ENCODE measurements around the gene C14orf119. TPM values are rescaled to one million over a fixed set of nuclear protein-coding genes. Genes with fewer than 3 reads are reported as not detected.

The C14orf119 gene
- total RNA-seq, 2 experiments from 2014 or later: 49.2 to 51.1 TPM

GRCh38 chr14:23086565-23086964, 8.7 kb upstream of the C14orf119 start:
- no peaks in the 10 kb centered on the region for H3K27me3 Mint-ChIP-seq
- DNase-seq (no peak), ATAC-seq (no peak)
- H3K4me1 Mint-ChIP-seq (ENCODE audit: low read depth): peaks cover 34% of the 10 kb centered on the region
- no peak for TF ChIP-seq CTCF (IDR thresholded peaks at IDR 0.05)
- H3K27ac Mint-ChIP-seq: peak overlapping the region; percentile 22
- H3K9me3 Mint-ChIP-seq: no peaks in the 10 kb centered on the region
- ChIA-PET CTCF (interaction anchor here (1.9 to 8.6 kb wide), 5 partner anchors 8 to 34 kb away, joined by 5 to 84 read pairs (median 12); partner anchors contain the start of genes ACIN1, C14orf119 and CDH24), POLR2A (interaction anchor here (1.0 to 2.8 kb wide), 3 partner anchors 8 to 27 kb away, joined by 3 to 13 read pairs (median 8); partner anchors contain the start of genes ACIN1 and C14orf119)
- H3K36me3 Mint-ChIP-seq (ENCODE audit: low read depth): peaks cover 35% of the 10 kb centered on the region
- no peak overlapping the region for H3K4me3 Mint-ChIP-seq
- intact Hi-C loops (cut with micrococcal nuclease): no loop called here

- Mint-ChIP-seq H3K4me3 (no peak overlapping the region), H3K4me1 (ENCODE audit: low read depth) (peaks cover 48% of the 10 kb centered on the region), H3K9me3 (no peaks in the 10 kb centered on the region), H3K27me3 (no peaks in the 10 kb centered on the region), H3K27ac (no peak overlapping the region), H3K36me3 (ENCODE audit: low read depth) (peaks cover 45% of the 10 kb centered on the region)
- ATAC-seq (no peak), DNase-seq (no peak)
- intact Hi-C loops (cut with micrococcal nuclease): no loop called here
- no peak for TF ChIP-seq CTCF (IDR thresholded peaks at IDR 0.05)
- ChIA-PET POLR2A (interaction anchor here (1.0 to 3.0 kb wide), 3 partner anchors 8 to 13 kb away, joined by 3 to 10 read pairs (median 10); no protein-coding TSS in a partner anchor), CTCF (interaction anchor here (0.7 to 8.6 kb wide), 10 partner anchors 10 to 103 kb away, joined by 3 to 84 read pairs (median 3); no protein-coding TSS in a partner anchor)
These were observed 5.6 kb upstream of the C14orf119 start for GRCh38 chr14:23089498-23090253.

GRCh38 chr14:23090254-23090636, 5.1 kb upstream of the C14orf119 start:
- no peak for TF ChIP-seq CTCF (IDR thresholded peaks at IDR 0.05)
- Mint-ChIP-seq H3K27ac (no peak overlapping the region), H3K4me3 (no peak overlapping the region), H3K4me1 (ENCODE audit: low read depth) (peaks cover 46% of the 10 kb centered on the region), H3K36me3 (ENCODE audit: low read depth) (peaks cover 43% of the 10 kb centered on the region), H3K9me3 (no peaks in the 10 kb centered on the region), H3K27me3 (no peaks in the 10 kb centered on the region)
- no peak for ATAC-seq
- intact Hi-C loops (cut with micrococcal nuclease): no loop called here
- ChIA-PET POLR2A (interaction anchor here (2.9 to 3.0 kb wide), 2 partner anchors 8 to 13 kb away, joined by 10 read pairs; no protein-coding TSS in a partner anchor), CTCF (interaction anchor here (1.0 to 8.6 kb wide), 8 partner anchors 9 to 96 kb away, joined by 3 to 84 read pairs (median 3); no protein-coding TSS in a partner anchor)
- no peak for DNase-seq

GRCh38 chr14:23091294-23092225, 3.7 kb upstream of the C14orf119 start:
- Mint-ChIP-seq H3K9me3 (no peaks in the 10 kb centered on the region), H3K27me3 (no peaks in the 10 kb centered on the region), H3K4me3 (no peak overlapping the region), H3K4me1 (ENCODE audit: low read depth) (peaks cover 36% of the 10 kb centered on the region), H3K36me3 (ENCODE audit: low read depth) (peaks cover 37% of the 10 kb centered on the region), H3K27ac (no peak overlapping the region)
- DNase-seq: no peak
- intact Hi-C loops (cut with micrococcal nuclease): no loop called here
- POLR2A ChIA-PET: interaction anchor here (0.6 to 3.0 kb wide), 5 partner anchors 10 to 1796 kb away, joined by 3 to 10 read pairs (median 4); no protein-coding TSS in a partner anchor
- no peak for ATAC-seq
- no peak for TF ChIP-seq CTCF (IDR thresholded peaks at IDR 0.05)
- CTCF ChIA-PET: interaction anchor here (0.6 to 8.6 kb wide), 12 partner anchors 10 to 512 kb away, joined by 3 to 84 read pairs (median 6); partner anchors contain the start of gene CDH24

Measured in activated CD8-positive, alpha-beta T cell treated with anti-CD3 and anti-CD28 coated beads for 36 hours (primary cell).